Hepatocyte (in vitro differentiated cells): ENCODE data around the gene ALDH9A1. TPM values are rescaled to one million over a fixed set of nuclear protein-coding genes. Genes with fewer than 3 reads are reported as not detected.
A peak's percentile ranks its signal among the peaks of the same experiment; 100 is the strongest.

Experiments used
- DNase-seq: peaks from one replicate; pipeline ENCODE4 v3.0.0-alpha.2; 2016; ENCODE audit warnings: low spot score
- H2AFZ ChIP-seq: fragments of 200-600 bp; sonication (generic); 2 replicates; pipeline ENCODE4 v1.6.0; 2016; ENCODE audit warnings: antibody characterized with exemption, mild to moderate bottlenecking
- H3K27ac ChIP-seq: fragments of 200-600 bp; sonication (generic); 2 replicates; pipeline ENCODE4 v1.5.1; 2016; ENCODE audit warnings: mild to moderate bottlenecking
- H3K27me3 ChIP-seq: fragments of 200-600 bp; sonication (generic); 2 replicates; pipeline ENCODE4 v1.6.1; 2016
- H3K36me3 ChIP-seq: fragments of 200-600 bp; sonication (generic); replicated peaks from 2 replicates; pipeline ENCODE4 v1.5.1; 2016; ENCODE audit warnings: low read depth; ENCODE audit not compliant: insufficient read depth
- H3K4me1 ChIP-seq: fragments of 200-600 bp; sonication (generic); 2 replicates; pipeline ENCODE4 v1.5.1; 2016; ENCODE audit warnings: mild to moderate bottlenecking, moderate library complexity; ENCODE audit not compliant: insufficient read depth
- H3K4me2 ChIP-seq: fragments of 200-600 bp; sonication (generic); 2 replicates; pipeline ENCODE4 v1.6.0; 2016
- H3K4me3 ChIP-seq: fragments of 200-600 bp; sonication (generic); 2 replicates; pipeline ENCODE4 v1.5.1; 2016; ENCODE audit warnings: mild to moderate bottlenecking
- H3K79me2 ChIP-seq: fragments of 200-600 bp; sonication (generic); 2 replicates; pipeline ENCODE4 v1.6.0; 2017; ENCODE audit warnings: mild to moderate bottlenecking
- H3K9me2 ChIP-seq: fragments of 200-600 bp; sonication (generic); replicated peaks from 2 replicates; pipeline ENCODE4 v1.6.0; 2017; ENCODE audit warnings: mild to moderate bottlenecking; ENCODE audit not compliant: insufficient read depth
- H3K9me3 ChIP-seq: fragments of 200-600 bp; sonication (generic); 2 replicates; pipeline ENCODE4 v1.5.1; 2016; ENCODE audit warnings: low read depth, mild to moderate bottlenecking
- H4K20me1 ChIP-seq: fragments of 200-600 bp; sonication (generic); 2 replicates; pipeline ENCODE4 v1.6.0; 2016; ENCODE audit warnings: mild to moderate bottlenecking; ENCODE audit not compliant: insufficient read depth, poor library complexity, severe bottlenecking
- EZH2 ChIP-seq: fragments of 200-600 bp; sonication (generic); IDR thresholded peaks from 2 replicates; pipeline ENCODE4 v1.6.1; 2016; ENCODE audit warnings: antibody characterized with exemption, mild to moderate bottlenecking, borderline replicate concordance
- EZH2phosphoT487 ChIP-seq: fragments of 200-600 bp; sonication (generic); IDR thresholded peaks from one replicate; pipeline ENCODE4 v1.6.1; 2018; ENCODE audit warnings: antibody characterized with exemption, mild to moderate bottlenecking, low read depth, moderate library complexity; ENCODE audit not compliant: unreplicated experiment, severe bottlenecking
- WGBS: methylation state at CpG from one replicate; pipeline ENCODE4 v1.1.6; 2016; ENCODE audit warnings: low lambda C conversion rate; ENCODE audit errors: missing lambda C conversion rate; 5-methylcytosine and 5-hydroxymethylcytosine counted together
- polyA plus RNA-seq: library from polyadenylated mRNA; unstranded; fragments of >200 nt; fragmentation: Nextera tagmentation; extraction: Ambion mirVana; gene quantifications from 2 replicates; pipeline ENCODE4 v1.2.1, GENCODE V29; 2016
- total RNA-seq: library from RNA; depleted of rRNA; stranded (reverse); fragments of >200 nt; gene quantifications from 2 replicates; pipeline ENCODE4 v1.2.3, GENCODE V29; 2014
- TF ChIP-seq, protein P1 (sequence below): fragments of 200-600 bp; sonication (generic); IDR thresholded peaks from 2 replicates; pipeline ENCODE4 v1.5.1; 2016; ENCODE audit warnings: antibody characterized with exemption, mild to moderate bottlenecking; ENCODE audit not compliant: poor library complexity

Gene ALDH9A1
- total and polyA plus RNA-seq, 2 experiments from 2014 or later = 58.6 to 63.8 TPM

GRCh38 chr1:165637427-165637826, 60.9 kb downstream of the ALDH9A1 start:
- no peaks in the 10 kb centered on the region for H3K9me2 ChIP-seq
- no peak overlapping the region for H3K4me3 ChIP-seq
- no peaks in the 10 kb centered on the region for H3K9me3 ChIP-seq
- H3K79me2 ChIP-seq = peaks cover 96% of the 10 kb centered on the region
- H2AFZ ChIP-seq = no peak overlapping the region
- 47% methylated on average over 1 of the region's 1 CpG for WGBS
- no peak for DNase-seq
- TF ChIP-seq EZH2phosphoT487 (no peak), EZH2 (no peak)
- TF ChIP-seq, protein P1, sequence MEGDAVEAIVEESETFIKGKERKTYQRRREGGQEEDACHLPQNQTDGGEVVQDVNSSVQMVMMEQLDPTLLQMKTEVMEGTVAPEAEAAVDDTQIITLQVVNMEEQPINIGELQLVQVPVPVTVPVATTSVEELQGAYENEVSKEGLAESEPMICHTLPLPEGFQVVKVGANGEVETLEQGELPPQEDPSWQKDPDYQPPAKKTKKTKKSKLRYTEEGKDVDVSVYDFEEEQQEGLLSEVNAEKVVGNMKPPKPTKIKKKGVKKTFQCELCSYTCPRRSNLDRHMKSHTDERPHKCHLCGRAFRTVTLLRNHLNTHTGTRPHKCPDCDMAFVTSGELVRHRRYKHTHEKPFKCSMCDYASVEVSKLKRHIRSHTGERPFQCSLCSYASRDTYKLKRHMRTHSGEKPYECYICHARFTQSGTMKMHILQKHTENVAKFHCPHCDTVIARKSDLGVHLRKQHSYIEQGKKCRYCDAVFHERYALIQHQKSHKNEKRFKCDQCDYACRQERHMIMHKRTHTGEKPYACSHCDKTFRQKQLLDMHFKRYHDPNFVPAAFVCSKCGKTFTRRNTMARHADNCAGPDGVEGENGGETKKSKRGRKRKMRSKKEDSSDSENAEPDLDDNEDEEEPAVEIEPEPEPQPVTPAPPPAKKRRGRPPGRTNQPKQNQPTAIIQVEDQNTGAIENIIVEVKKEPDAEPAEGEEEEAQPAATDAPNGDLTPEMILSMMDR = no peak
- H3K27me3 ChIP-seq = no peaks in the 10 kb centered on the region
- H4K20me1 ChIP-seq = peaks cover 37% of the 10 kb centered on the region
- H3K4me1 ChIP-seq = peaks cover 27% of the 10 kb centered on the region
- H3K36me3 ChIP-seq = no peaks in the 10 kb centered on the region
- peak overlapping the region; percentile 38 for H3K27ac ChIP-seq
- peak overlapping the region; percentile 14 for H3K4me2 ChIP-seq

GRCh38 chr1:165635823-165636222, 62.5 kb downstream of the ALDH9A1 start:
- no peak overlapping the region for H3K4me3 ChIP-seq
- H3K9me2 ChIP-seq = no peaks in the 10 kb centered on the region
- peaks cover 29% of the 10 kb centered on the region for H3K4me1 ChIP-seq
- WGBS = 50% methylated on average over 2 of the region's 2 CpGs
- no peak overlapping the region for H3K27ac ChIP-seq
- peaks cover 23% of the 10 kb centered on the region for H4K20me1 ChIP-seq
- no peaks in the 10 kb centered on the region for H3K27me3 ChIP-seq
- H3K9me3 ChIP-seq = no peaks in the 10 kb centered on the region
- H3K79me2 ChIP-seq = peaks cover 85% of the 10 kb centered on the region
- no peak overlapping the region for H3K4me2 ChIP-seq
- H2AFZ ChIP-seq = no peak overlapping the region
- DNase-seq = no peak
- TF ChIP-seq, protein P1 = no peak
- TF ChIP-seq EZH2phosphoT487 (no peak), EZH2 (no peak)
- no peaks in the 10 kb centered on the region for H3K36me3 ChIP-seq

DNA sequence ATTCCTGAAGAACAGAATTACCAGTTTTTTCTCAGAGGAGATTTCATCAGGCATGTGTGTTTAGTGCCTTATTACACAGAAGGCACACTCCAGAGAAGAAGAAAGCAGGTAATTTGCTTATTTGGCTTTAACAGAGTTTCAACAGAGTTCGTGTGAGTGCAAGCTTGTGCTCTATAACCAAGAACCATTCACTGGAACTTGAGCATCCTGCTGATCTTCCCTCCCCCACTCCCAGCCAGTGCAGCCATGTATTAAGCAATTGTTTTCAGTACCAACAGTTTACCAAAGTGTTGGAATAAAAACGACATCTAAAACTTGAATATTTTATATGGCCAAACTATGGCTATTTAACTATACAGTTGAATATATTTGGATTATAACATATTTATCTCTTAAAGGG, 63.0 kb downstream of the ALDH9A1 start:
- no peak overlapping the region for H3K27ac ChIP-seq
- H3K9me2 ChIP-seq = no peaks in the 10 kb centered on the region
- DNase-seq = no peak
- no peaks in the 10 kb centered on the region for H3K27me3 ChIP-seq
- H4K20me1 ChIP-seq = peaks cover 23% of the 10 kb centered on the region
- TF ChIP-seq, protein P1 = no peak
- no peak for TF ChIP-seq EZH2
- TF ChIP-seq EZH2phosphoT487 = no peak
- no peaks in the 10 kb centered on the region for H3K36me3 ChIP-seq
- no peak overlapping the region for H2AFZ ChIP-seq
- H3K4me1 ChIP-seq = peaks cover 29% of the 10 kb centered on the region
- H3K4me2 ChIP-seq = no peak overlapping the region
- 73% methylated on average over 2 of the region's 2 CpGs for WGBS
- H3K4me3 ChIP-seq = no peak overlapping the region
- no peaks in the 10 kb centered on the region for H3K9me3 ChIP-seq
- peaks cover 80% of the 10 kb centered on the region for H3K79me2 ChIP-seq
